GM10248 (cell line): ENCODE results near the gene CARMIL1.

Experiments
- CTCF ChIA-PET: fragments of 300-600 bp; sonication (Branson Sonifier 250); formaldehyde crosslinking; extraction: SDS; loops from one replicate; lab custom pipeline; 2021; ENCODE audit warnings: antibody characterized with exemption; lab: Yijun Ruan, JAX
- POLR2A ChIA-PET: fragments of 350-650 bp; sonication (Branson Sonifier 250); formaldehyde crosslinking; extraction: SDS; loops from one replicate; lab custom pipeline; 2020; ENCODE audit warnings: antibody characterized with exemption; lab: Yijun Ruan, JAX
- DNase-seq: peaks from one replicate; pipeline ENCODE4 v3.0.0; 2012; ENCODE audit errors: extremely low spot score
- TF ChIP-seq, protein P1 (sequence below): IDR thresholded peaks from 2 replicates; pipeline ENCODE4 v1.5.1; 2012; ENCODE audit warnings: mild to moderate bottlenecking, low read depth; ENCODE audit errors: extremely low read depth, missing control alignments, control extremely low read depth

The CARMIL1 gene

DNA sequence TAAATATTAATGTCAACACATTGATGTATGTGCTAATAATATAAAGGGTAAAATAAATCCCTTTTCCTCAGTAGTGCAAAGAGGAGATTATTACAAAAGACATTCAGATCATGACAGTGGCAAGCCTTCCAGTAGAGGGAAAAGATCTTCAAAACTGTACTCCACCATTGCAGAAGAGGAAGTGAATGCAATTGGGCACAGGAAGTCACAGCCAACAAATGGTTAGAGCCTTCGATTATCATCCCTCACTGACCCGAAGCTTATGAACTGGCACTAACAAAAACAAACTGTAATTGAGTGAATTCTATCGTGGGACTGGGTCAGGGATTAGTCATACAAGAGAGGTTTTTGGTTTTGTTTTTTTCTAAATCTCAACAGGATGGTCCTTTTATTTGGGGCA lies 333.5 kb downstream of the CARMIL1 start:
- TF ChIP-seq, protein P1, sequence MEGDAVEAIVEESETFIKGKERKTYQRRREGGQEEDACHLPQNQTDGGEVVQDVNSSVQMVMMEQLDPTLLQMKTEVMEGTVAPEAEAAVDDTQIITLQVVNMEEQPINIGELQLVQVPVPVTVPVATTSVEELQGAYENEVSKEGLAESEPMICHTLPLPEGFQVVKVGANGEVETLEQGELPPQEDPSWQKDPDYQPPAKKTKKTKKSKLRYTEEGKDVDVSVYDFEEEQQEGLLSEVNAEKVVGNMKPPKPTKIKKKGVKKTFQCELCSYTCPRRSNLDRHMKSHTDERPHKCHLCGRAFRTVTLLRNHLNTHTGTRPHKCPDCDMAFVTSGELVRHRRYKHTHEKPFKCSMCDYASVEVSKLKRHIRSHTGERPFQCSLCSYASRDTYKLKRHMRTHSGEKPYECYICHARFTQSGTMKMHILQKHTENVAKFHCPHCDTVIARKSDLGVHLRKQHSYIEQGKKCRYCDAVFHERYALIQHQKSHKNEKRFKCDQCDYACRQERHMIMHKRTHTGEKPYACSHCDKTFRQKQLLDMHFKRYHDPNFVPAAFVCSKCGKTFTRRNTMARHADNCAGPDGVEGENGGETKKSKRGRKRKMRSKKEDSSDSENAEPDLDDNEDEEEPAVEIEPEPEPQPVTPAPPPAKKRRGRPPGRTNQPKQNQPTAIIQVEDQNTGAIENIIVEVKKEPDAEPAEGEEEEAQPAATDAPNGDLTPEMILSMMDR = no peak
- ChIA-PET POLR2A (no interaction called here), CTCF (no interaction called here)
- no peak for DNase-seq

DNA sequence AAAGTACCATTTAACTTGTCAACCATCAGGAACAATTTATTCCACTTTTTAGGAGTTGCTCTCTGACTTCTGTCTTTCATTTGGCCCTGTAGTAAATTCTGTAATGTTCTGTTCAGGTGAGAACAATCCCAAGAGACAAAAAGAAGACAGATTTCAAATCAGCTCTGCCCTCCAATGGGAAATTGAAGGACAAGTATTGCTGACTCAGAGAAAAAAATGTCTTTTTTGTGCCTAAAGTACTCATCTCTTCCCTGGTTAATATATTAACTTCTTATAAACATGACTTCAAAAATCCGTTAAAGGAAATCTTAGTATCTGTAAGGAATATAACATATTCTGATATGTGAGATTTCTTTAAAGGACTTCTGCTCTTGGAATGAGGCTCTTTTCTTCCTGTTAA lies 334.2 kb downstream of the CARMIL1 start:
- no peak for DNase-seq
- ChIA-PET POLR2A (no interaction called here), CTCF (no interaction called here)
- TF ChIP-seq, protein P1 = no peak

DNA sequence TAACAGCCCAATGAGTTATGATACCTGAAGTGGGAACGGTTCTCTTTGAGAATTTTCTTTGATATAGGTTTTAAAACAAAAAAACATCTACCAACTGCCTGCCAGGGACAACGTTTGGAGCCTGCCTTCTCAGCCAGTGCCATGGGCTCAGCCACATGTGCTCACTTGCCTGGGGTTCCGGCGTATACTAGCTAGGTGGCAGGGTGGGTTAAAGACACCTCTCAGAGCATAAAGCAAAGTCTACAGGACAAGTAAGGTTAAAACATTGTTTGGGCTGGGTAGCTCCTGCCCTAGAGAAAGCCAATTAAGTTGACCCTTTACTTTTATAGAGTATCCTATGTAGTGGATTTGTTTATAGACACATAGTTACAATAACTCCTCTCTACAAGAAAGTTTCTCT lies 334.9 kb downstream of the CARMIL1 start:
- POLR2A ChIA-PET = no interaction called here
- TF ChIP-seq, protein P1 = no peak
- CTCF ChIA-PET = interaction anchor here (1.0 to 1.2 kb wide), 2 partner anchors 9 to 11 kb away, joined by 3 read pairs; no protein-coding TSS in a partner anchor
- DNase-seq = no peak

DNA sequence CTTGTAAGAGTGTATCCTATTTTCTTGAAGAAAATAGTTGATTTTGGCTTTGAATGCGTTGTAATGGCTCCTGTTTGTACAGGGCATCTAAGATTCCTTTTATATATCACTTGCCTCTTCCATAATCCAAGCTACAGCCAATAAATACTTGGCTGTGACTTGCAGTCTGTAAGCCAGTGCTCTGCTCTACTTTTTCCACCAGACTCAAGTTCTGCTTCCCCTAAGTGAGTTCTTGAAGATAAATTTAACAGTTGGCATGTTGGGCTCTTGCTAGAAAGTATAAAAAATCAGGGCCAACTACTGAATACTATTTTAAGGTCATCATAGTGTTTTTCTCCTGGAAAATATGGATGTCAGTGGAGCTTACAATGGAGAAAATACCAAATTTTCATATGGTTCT lies 336.3 kb downstream of the CARMIL1 start:
- CTCF ChIA-PET = no interaction called here
- POLR2A ChIA-PET = no interaction called here

DNA sequence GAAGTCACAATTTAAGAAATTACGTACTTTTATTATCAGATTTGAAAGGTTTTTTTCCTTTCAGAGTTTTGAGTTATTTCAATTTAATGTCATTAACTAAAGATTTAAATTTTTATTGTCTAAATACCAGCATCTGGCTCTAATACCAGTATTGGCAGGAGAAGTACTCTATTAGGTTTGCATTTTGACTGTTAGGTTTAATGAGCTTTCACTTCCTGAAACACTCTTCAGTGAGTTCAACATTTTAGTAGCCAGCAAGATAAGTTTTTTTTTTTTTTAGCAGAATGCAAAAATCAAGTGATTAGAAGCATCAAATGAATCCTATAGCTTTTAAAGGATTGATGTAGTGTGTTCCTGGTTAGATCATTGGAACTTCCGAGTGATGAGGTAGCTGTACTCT lies 338.8 kb downstream of the CARMIL1 start:
- DNase-seq = peak; percentile 42
- POLR2A ChIA-PET = no interaction called here
- CTCF ChIA-PET = interaction anchor here (0.8 to 1.6 kb wide), 3 partner anchors 11 to 61 kb away, joined by 3 to 5 read pairs (median 4); no protein-coding TSS in a partner anchor
- TF ChIP-seq, protein P1 = no peak

More for the DNA sequence above, 336.3 kb downstream of the CARMIL1 start:
- no peak for DNase-seq
- TF ChIP-seq, protein P1 = no peak

GRCh38 chr6:25619217-25619616 lies 340.0 kb downstream of the CARMIL1 start:
- TF ChIP-seq, protein P1 = no peak
- CTCF ChIA-PET = interaction anchor here (1.0 kb wide), 1 partner anchor 11 kb away, joined by 3 read pairs; no protein-coding TSS in a partner anchor
- POLR2A ChIA-PET = no interaction called here
- DNase-seq = no peak
